GM20431 (cell line): ENCODE data around the gene CYP4F22.
"Not testable (repeated sequence)": the region's sequence is repeated elsewhere in the genome, so short reads cannot be mapped to it uniquely, and the experiment has no call there.

ENCODE experiments used
- in situ Hi-C: fragments of 300-500 bp; cut with MseI, MboI; formaldehyde crosslinking; loops from one replicate; pipeline ENCODE4 v1.15.0; 2020; ENCODE audit warnings: low sequenced_read_pairs; ENCODE audit not compliant: unreplicated experiment

The CYP4F22 gene

DNA sequence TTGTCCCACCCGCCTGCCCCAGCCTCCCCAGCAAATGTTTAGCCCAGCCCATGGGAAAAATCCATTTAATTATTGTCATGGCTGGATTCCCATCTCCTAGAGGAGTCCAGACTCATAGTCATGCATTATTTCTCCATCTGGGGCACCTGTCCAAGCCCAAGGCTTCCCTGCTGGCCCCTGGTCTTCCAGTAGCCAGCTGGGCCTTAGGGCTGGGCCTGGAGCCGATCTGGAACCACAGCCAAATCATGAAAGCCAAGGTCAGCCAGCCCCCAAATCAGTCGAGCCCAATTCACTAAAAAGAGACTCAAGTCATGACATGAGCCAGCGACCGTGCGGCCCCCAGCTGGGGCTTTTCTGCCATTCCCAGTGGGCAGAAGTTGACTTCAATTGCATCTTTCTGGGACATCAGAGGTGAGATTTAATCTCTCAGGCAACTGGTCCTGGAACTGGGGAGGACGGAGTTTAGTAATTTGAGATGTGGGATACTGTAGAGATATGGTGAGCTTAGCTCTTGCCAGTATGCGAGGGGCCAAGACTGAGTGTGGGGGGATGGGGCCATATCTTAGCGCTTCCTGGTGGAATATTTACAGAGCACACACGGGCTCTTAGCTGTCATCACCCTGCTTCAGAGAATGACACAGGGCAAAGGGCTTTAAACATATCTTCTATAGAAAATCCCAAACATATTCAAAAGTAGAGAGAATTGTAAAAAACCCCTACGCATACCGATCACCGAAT is 19.7 kb upstream of the CYP4F22 start:
- in situ Hi-C loops = no loop called here

DNA sequence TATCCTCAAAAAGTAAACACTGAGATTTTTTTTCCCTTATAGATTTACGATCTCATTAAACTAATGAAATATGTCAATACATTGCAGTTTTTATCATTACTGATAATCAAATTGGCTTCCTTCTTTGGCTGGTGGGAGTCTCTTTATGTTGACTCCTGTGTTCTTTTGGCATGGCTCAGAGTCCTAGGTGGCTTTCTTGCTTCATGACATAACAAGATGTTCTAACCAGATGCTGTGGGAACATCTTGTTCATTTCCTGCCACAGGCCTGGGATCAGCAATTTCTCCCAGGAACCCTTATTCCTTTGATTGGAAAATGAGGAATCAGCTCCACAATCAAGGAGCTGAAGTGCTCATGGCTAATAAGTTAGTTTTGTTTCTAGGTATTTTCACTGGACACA is 13.2 kb upstream of the CYP4F22 start:
- in situ Hi-C loops = no loop called here

- in situ Hi-C loops = no loop called here
These were observed 10.0 kb upstream of the CYP4F22 start for GRCh38 chr19:15498156-15498858.

GRCh38 chr19:15498910-15499309 is 9.4 kb upstream of the CYP4F22 start:
- in situ Hi-C loops = no loop called here

GRCh38 chr19:15501596-15501995 is 6.7 kb upstream of the CYP4F22 start:
- in situ Hi-C loops = no loop called here

DNA sequence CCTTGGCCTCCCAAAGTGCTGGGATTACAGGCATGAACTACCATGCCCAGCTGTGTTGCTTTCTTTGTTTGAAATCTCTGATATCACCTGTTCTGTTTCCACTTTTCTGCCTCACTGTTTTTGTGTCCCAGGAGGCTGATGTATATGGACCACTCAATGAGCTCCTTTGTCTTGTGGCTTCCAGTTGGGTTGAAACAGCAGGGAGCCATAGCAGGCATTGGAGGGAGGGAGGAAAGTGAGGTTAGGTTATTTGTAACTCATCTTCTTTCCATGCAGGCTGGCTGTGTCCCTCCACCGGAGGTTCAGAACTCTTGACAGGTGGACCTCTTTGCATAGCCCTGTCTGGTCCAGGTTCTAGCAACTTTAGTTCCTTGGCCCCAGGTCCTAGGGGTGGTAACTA is 6.1 kb upstream of the CYP4F22 start:
- in situ Hi-C loops = no loop called here

- in situ Hi-C loops = no loop called here
These were observed 2.2 kb upstream of the CYP4F22 start for GRCh38 chr19:15506074-15506571.

- in situ Hi-C loops = no loop called here
These were observed 974 bp upstream of the CYP4F22 start for GRCh38 chr19:15507068-15508034.

- in situ Hi-C loops = no loop called here
These were observed 3.5 kb downstream of the CYP4F22 start for GRCh38 chr19:15511671-15512424.

GRCh38 chr19:15515227-15515625 is 6.9 kb downstream of the CYP4F22 start:
- in situ Hi-C loops = not testable (repeated sequence)

GRCh38 chr19:15516363-15516762 is 8.0 kb downstream of the CYP4F22 start:
- in situ Hi-C loops = no loop called here

DNA sequence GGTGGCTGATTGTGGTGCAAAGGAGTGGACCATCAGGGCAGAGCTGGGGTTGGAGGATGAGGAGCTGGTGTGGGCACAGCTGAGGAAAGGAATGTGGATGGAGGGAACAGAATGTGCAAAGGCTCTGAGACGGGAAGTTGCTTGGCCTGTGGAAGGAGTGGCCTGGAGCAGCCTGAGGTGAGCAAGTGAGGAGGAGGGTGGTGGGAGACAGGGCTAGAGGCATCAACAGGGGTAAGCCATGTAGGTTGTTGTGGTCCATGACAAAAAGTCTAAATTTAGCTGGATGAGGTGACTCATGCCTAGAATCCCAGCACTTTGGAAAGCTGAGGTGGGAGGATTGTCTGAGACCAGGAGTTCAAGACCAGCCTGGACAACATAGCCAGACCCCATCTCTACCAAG is 9.5 kb downstream of the CYP4F22 start:
- in situ Hi-C loops = no loop called here

DNA sequence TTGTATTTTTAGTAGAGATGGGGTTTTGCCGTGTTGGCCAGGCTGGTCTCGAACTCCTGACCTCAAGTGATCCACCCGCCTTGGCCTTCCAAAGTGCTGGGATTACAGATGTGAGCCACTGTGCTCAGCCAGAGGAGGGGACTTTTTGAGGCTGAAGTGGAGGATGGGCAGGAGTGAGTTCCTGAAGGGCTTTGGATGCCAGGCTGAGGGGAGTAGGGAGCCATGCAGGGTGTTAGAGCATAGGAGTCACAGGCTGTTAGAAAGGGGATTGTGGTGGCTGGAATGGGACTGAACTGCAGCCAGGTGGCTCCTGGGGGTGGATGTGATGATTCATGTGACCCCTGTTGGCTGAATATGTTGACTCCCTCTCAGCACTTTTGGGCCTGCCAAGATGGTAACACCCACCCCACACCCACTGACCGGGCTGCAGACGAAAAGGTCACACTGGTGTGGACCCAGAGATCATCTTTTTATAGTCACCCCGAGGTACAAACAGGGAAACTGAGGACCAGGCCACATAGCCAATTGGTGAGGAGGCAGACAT is 11.2 kb downstream of the CYP4F22 start:
- in situ Hi-C loops = no loop called here

DNA sequence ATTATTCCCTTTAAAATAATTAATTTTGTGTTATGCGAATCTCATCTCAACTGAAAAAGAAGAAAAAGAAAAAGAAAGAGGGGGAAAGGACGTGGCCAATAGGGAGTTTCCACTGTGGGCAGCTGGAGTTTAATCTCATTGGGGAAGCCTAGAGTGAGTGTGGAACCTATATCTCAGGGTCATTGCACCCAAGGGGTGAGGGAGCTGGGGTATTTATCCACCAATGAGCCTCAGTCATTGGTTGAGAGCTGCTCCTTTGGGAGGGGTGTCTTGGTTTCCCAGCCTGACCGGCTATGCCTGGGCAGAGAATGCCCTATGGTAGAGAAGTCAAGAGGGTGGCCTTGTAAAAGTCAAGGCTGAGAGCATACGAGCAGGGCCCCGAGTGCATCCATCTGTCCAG is 16.5 kb downstream of the CYP4F22 start:
- in situ Hi-C loops = no loop called here

DNA sequence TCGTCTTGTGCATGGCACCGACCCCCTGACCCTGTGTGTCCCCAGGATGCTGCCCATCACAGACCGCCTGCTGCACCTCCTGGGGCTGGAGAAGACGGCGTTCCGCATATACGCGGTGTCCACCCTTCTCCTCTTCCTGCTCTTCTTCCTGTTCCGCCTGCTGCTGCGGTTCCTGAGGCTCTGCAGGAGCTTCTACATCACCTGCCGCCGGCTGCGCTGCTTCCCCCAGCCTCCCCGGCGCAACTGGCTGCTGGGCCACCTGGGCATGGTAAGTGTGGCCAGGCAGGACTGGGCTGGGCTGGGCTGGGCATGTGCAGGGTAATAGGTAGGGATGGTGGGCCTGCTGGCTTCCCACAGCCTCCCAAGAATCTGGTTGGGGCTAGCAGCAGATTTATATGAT is 17.0 kb downstream of the CYP4F22 start:
- in situ Hi-C loops = no loop called here

DNA sequence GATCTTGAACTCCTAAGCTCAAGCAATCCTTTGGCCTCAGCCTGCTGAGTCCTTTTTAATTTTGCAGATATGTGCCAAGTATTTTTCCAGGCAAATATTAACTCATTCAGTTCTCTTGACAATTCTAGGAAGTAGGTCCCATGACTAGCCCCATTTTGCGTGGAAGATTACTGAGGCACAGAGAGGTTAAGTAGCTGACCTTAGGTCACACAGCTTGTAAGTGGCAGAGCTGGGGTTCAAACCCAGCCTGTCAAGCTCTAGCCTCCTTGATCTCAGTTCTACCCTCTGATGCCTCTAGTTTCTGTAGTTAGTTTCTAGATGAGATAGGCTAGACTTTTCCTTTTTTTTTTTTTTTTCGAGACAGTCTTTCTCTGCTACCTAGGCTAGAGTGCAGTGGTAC is 18.1 kb downstream of the CYP4F22 start:
- in situ Hi-C loops = no loop called here

GRCh38 chr19:15527705-15528104 is 19.4 kb downstream of the CYP4F22 start:
- in situ Hi-C loops = no loop called here

- in situ Hi-C loops = no loop called here
These were observed 21.5 kb downstream of the CYP4F22 start for GRCh38 chr19:15529774-15530372.
